Endodermal cell (in vitro differentiated cells): ENCODE data around the gene GPATCH8. TPM values are rescaled to one million over a fixed set of nuclear protein-coding genes. Genes with fewer than 3 reads are reported as not detected.

Source experiments
- DNase-seq: peaks from one replicate; pipeline ENCODE4 v3.0.0-alpha.2; 2017
- H3K27ac ChIP-seq: 2 replicates; pipeline ENCODE4 v1.5.1; 2013; ENCODE audit warnings: mild to moderate bottlenecking, low read depth, low read length, moderate library complexity
- H3K27me3 ChIP-seq: 2 replicates; pipeline ENCODE4 v1.6.1; 2013; ENCODE audit warnings: mild to moderate bottlenecking, low read length, moderate library complexity; ENCODE audit not compliant: insufficient read depth, control insufficient read depth, poor library complexity, severe bottlenecking
- H3K36me3 ChIP-seq: 2 replicates; pipeline ENCODE4 v1.7.0; 2013; ENCODE audit warnings: mild to moderate bottlenecking, low read length, moderate library complexity; ENCODE audit not compliant: control insufficient read depth, insufficient read depth
- H3K4me1 ChIP-seq: one replicate; pipeline ENCODE4 v1.7.0; 2013; ENCODE audit warnings: low read length; ENCODE audit not compliant: control insufficient read depth, insufficient read depth
- H3K4me3 ChIP-seq: 2 replicates; pipeline ENCODE4 v1.5.1; 2013; ENCODE audit warnings: mild to moderate bottlenecking, low read length, moderate library complexity
- H3K9ac ChIP-seq: 2 replicates; pipeline ENCODE4 v1.6.1; 2013; ENCODE audit warnings: mild to moderate bottlenecking, low read length, moderate library complexity; ENCODE audit not compliant: poor library complexity, severe bottlenecking; ENCODE audit errors: extremely low read depth
- H3K9me3 ChIP-seq: 2 replicates; pipeline ENCODE4 v1.6.1; 2013; ENCODE audit warnings: mild to moderate bottlenecking, low read length, moderate library complexity; ENCODE audit not compliant: control insufficient read depth
- H3K27ac Mint-ChIP-seq: 2 replicates; pipeline ENCODE4 v1.8.0; 2020; ENCODE audit warnings: mixed read lengths
- H3K27me3 Mint-ChIP-seq: 2 replicates; pipeline ENCODE4 v1.8.0; 2021; ENCODE audit warnings: mild to moderate bottlenecking, mixed read lengths; ENCODE audit not compliant: insufficient read depth
- H3K36me3 Mint-ChIP-seq: 2 replicates; pipeline ENCODE4 v1.8.0; 2020; ENCODE audit warnings: low read depth, mixed read lengths
- H3K4me1 Mint-ChIP-seq: 2 replicates; pipeline ENCODE4 v1.8.0; 2020; ENCODE audit warnings: mixed read lengths
- H3K4me3 Mint-ChIP-seq: 2 replicates; pipeline ENCODE4 v1.8.0; 2020; ENCODE audit warnings: mild to moderate bottlenecking, moderate library complexity, mixed read lengths
- H3K9me3 Mint-ChIP-seq: 2 replicates; pipeline ENCODE4 v1.8.0; 2020; ENCODE audit warnings: mild to moderate bottlenecking, mixed read lengths
- WGBS, 2 experiments: methylation state at CpG; one replicate each; pipeline versions ENCODE4 v1.1.5 to v1.1.7; 2013; ENCODE audit warnings: missing lambda C conversion rate in 2 of 2, mixed read lengths in 1 of 2; ENCODE audit not compliant: insufficient coverage in 1 of 2, insufficient read length in 1 of 2; 5-methylcytosine and 5-hydroxymethylcytosine counted together
- total RNA-seq, 2 donors: library from RNA; stranded (reverse); fragmentation: NEBNext Ultra II Directional in 1 of 2; extraction: Animal tissue kit (Norgen Biotek cat#: 25700) in 1 of 2; gene quantifications; 2 replicates in 1 of 2; 3 replicates in 1 of 2; pipeline ENCODE4 v1.2.1, GENCODE V29; 2021
- TF ChIP-seq, protein P1 (sequence below): fragments of 200-600 bp; sonication (generic); conservative IDR thresholded peaks from 2 replicates; pipeline ENCODE4 v1.5.0; 2021; ENCODE audit warnings: antibody characterized with exemption, mild to moderate bottlenecking

The GPATCH8 gene
- total RNA-seq, 2 donors from 2014 or later: 49.9 to 55.2 TPM

DNA sequence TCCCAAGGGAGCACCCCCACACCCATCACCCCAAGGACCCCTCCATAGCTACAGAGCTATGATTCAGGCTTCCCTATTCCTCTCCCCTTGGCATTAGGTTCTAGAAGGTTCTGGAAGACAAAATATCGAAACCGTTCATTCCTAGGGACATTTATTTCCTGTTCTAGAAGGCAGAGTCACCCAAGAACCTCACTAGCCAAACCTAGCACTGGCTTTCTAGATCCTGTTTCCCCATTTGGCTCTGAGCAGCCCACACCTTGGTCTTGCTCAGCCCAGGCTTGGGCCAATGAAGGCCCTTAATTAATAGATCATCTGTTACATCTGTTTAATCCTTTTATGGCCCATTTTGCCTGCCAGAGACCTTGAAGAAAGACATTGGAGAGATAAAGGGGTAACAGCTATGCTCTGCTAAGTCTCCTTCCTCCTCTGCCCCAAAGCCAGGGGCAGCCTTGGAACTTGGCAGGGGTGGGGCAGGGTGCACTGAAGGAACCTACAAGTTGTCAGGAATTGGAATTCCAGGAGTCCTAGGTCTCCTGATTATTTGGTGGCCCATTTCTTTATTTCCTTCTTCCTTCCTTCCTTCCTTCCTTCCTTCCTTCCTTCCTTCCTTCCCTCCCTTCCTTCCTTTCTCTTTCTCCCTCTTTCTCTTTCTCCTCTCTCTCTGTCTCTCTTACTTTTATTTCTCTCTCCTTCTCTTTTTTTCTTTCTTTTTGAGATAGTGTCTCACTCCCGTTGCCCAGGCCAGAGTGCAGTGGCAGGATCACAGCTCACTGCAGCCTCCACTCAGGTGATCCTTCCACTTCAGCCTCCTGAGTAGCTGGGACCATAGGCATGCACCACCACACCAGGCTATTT, 45.4 kb upstream of the GPATCH8 start:
- no peaks in the 10 kb centered on the region for H3K9me3 ChIP-seq

DNA sequence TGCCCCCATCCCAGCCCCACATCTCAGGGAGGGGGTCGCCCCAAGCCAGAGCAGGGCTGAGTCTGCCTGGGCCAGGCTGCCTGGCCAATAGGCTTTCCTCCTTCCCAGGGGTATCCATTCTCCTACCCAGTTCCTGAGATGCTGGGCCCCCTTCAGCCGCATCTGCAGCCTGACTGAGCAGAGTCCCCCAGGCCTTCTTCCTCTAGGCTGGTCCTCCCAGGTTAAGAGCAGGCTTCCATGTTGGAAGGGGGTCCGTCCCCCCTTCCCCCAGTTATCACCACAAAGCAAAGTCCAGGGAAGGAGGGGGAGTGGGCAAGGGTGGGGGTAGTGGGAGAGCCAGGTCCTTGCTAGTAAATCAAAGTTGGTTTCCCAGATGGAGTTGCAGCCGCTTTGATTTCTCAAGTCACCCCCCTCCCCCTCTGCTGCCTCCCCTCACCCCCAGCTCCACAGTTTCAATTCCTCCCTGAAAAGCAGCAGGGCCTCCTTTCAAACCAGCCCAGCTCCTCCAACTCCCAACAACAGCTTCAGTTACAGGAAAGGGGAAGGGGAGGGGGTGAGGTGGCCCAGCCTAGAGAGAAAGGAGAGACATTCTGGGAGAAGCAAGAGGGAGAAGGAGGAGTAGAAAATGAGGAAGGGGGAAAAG, 44.5 kb upstream of the GPATCH8 start:
- peaks cover 4% of the 10 kb centered on the region for H3K9me3 Mint-ChIP-seq
- DNase-seq: peak; percentile 87
- H3K27me3 Mint-ChIP-seq: peaks cover 72% of the 10 kb centered on the region
- Histone ChIP-seq H3K27me3 (peaks cover 5% of the 10 kb centered on the region), H3K9ac (no peak overlapping the region), H3K4me1 (peaks cover 22% of the 10 kb centered on the region), H3K36me3 (no peaks in the 10 kb centered on the region), H3K9me3 (no peaks in the 10 kb centered on the region), H3K4me3 (no peak overlapping the region), H3K27ac (peak overlapping the region; percentile 80)
- H3K27ac Mint-ChIP-seq: no peak overlapping the region
- 40 to 67% methylated on average over 1 to 3 of the region's 4 CpGs for WGBS, 2 experiments
- H3K4me3 Mint-ChIP-seq: no peak overlapping the region
- TF ChIP-seq, protein P1, sequence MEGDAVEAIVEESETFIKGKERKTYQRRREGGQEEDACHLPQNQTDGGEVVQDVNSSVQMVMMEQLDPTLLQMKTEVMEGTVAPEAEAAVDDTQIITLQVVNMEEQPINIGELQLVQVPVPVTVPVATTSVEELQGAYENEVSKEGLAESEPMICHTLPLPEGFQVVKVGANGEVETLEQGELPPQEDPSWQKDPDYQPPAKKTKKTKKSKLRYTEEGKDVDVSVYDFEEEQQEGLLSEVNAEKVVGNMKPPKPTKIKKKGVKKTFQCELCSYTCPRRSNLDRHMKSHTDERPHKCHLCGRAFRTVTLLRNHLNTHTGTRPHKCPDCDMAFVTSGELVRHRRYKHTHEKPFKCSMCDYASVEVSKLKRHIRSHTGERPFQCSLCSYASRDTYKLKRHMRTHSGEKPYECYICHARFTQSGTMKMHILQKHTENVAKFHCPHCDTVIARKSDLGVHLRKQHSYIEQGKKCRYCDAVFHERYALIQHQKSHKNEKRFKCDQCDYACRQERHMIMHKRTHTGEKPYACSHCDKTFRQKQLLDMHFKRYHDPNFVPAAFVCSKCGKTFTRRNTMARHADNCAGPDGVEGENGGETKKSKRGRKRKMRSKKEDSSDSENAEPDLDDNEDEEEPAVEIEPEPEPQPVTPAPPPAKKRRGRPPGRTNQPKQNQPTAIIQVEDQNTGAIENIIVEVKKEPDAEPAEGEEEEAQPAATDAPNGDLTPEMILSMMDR: no peak
- peaks cover 56% of the 10 kb centered on the region for H3K4me1 Mint-ChIP-seq
- H3K36me3 Mint-ChIP-seq: no peaks in the 10 kb centered on the region

More for the DNA sequence above, 45.4 kb upstream of the GPATCH8 start:
- Mint-ChIP-seq H3K4me3 (no peak overlapping the region), H3K36me3 (no peaks in the 10 kb centered on the region), H3K9me3 (peaks cover 4% of the 10 kb centered on the region), H3K27me3 (peaks cover 75% of the 10 kb centered on the region), H3K27ac (no peak overlapping the region), H3K4me1 (peaks cover 48% of the 10 kb centered on the region)
- peaks cover 5% of the 10 kb centered on the region for H3K27me3 ChIP-seq
- WGBS, 2 experiments: 98 to 100% methylated on average over 2 to 3 of the region's 3 CpGs
- H3K36me3 ChIP-seq: no peaks in the 10 kb centered on the region
- H3K4me1 ChIP-seq: peaks cover 20% of the 10 kb centered on the region
- no peak overlapping the region for H3K9ac ChIP-seq
- TF ChIP-seq, protein P1: no peak
- peak; percentile 42 for DNase-seq
- H3K4me3 ChIP-seq: no peak overlapping the region
- peak overlapping the region; percentile 80 for H3K27ac ChIP-seq

DNA sequence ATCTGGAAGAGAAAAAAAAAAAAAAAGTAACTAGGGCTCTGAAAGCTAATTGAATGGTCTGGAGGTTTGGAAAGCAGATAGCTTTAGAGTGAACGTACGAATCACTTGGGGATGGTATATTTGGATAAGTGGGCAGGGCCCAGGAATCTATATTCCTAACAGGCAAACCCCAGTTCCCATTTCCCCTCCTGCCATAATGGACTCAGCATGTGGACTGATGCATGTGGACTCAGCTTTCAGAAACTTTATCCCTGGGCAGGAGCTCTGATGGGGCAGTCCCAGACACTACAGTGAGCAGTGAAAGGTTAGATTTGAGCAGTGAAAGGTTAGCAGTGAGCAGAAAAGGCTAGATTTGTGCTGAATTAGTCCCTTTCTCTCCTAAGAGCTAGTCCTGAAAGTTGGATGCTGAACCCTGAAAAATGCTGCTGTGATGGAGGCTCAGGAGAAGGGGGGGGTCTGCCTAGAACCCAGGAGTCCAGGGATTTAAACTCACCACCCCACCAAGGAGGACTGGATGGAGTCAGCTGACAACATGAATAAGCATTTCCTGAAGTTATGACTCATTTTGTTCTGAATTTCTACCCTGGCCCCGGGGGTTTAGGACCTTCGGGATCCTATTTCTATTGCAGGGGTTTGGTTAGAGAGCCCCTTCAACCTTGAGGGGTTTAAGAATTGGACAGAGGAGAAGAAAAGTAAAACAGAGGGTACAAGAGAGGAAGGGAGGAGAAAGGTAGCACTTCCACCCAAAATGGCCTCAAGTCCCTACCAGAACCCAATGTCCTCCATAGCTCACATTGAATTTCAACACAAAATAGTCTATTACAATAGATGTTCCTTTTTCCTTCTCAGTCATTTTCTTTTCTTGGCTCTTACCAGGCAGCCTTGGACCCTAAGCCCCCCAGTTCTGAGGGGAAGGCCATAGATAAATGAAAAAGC, 43.7 kb upstream of the GPATCH8 start:
- no peak overlapping the region for H3K4me3 Mint-ChIP-seq
- no peak overlapping the region for H3K27ac Mint-ChIP-seq
- Histone ChIP-seq H3K9ac (no peak overlapping the region), H3K27ac (peak overlapping the region; percentile 80), H3K27me3 (peaks cover 5% of the 10 kb centered on the region), H3K9me3 (no peaks in the 10 kb centered on the region), H3K4me3 (no peak overlapping the region), H3K4me1 (peaks cover 22% of the 10 kb centered on the region), H3K36me3 (no peaks in the 10 kb centered on the region)
- TF ChIP-seq, protein P1: no peak
- no peaks in the 10 kb centered on the region for H3K36me3 Mint-ChIP-seq
- H3K9me3 Mint-ChIP-seq: peaks cover 4% of the 10 kb centered on the region
- DNase-seq: peak; percentile 41
- WGBS, 2 experiments: 50 to 70% methylated on average over 2 to 4 of the region's 4 CpGs
- peaks cover 64% of the 10 kb centered on the region for H3K27me3 Mint-ChIP-seq
- H3K4me1 Mint-ChIP-seq: peaks cover 64% of the 10 kb centered on the region
